Lung (tissue), 12 donors: ENCODE results near the gene CACNA1C. TPM values are rescaled to one million over a fixed set of nuclear protein-coding genes. Genes with fewer than 3 reads are reported as not detected.

ENCODE experiments used
- ATAC-seq: fragments of 200-7000 bp; cut with Tn5 transposase; one replicate; pipeline ENCODE4 v1.9.1; 2020; ENCODE audit warnings: moderate number of reproducible peaks; ENCODE audit not compliant: insufficient read depth, low FRiP score
- DNase-seq, 3 donors: peaks; one replicate each; pipeline ENCODE4 v3.0.0-alpha.2; 2013 to 2017
- H3K27ac ChIP-seq, 2 donors: one replicate each; pipeline ENCODE4 v1.5.1; 2013; ENCODE audit warnings: mild to moderate bottlenecking in 2 of 2, moderate library complexity in 2 of 2, control low read depth in 1 of 2, inconsistent platforms in 1 of 2, low read depth in 1 of 2, low read length in 1 of 2
- H3K27me3 ChIP-seq, 3 donors: one replicate each; pipeline ENCODE4 v1.5.1; 2013; ENCODE audit warnings: low read length in 2 of 3; ENCODE audit not compliant: control insufficient read depth in 3 of 3, insufficient read depth in 3 of 3
- H3K36me3 ChIP-seq, 4 donors: one replicate each; pipeline ENCODE4 v1.5.1; 2013; ENCODE audit warnings: low read length in 4 of 4, mild to moderate bottlenecking in 1 of 4, moderate library complexity in 1 of 4; ENCODE audit not compliant: control insufficient read depth in 4 of 4, insufficient read depth in 4 of 4
- H3K4me1 ChIP-seq, 5 donors: one replicate each; pipeline ENCODE4 v1.5.1; 2013; ENCODE audit warnings: low read length in 5 of 5, mild to moderate bottlenecking in 2 of 5, moderate library complexity in 1 of 5; ENCODE audit not compliant: control insufficient read depth in 5 of 5, insufficient read depth in 5 of 5
- H3K4me3 ChIP-seq: one replicate; pipeline ENCODE4 v1.5.1; 2013; ENCODE audit warnings: mild to moderate bottlenecking, control low read depth, moderate library complexity
- H3K9ac ChIP-seq, 2 donors: one replicate each; pipeline ENCODE4 v1.5.1; 2013; ENCODE audit warnings: low read length in 2 of 2, control low read depth in 1 of 2; ENCODE audit not compliant: insufficient read depth in 1 of 2
- H3K9me3 ChIP-seq, 4 donors: one replicate each; pipeline ENCODE4 v1.5.1; 2013; ENCODE audit warnings: low read length in 3 of 4, mild to moderate bottlenecking in 1 of 4, moderate library complexity in 1 of 4; ENCODE audit not compliant: control insufficient read depth in 4 of 4, insufficient read depth in 3 of 4
- CTCF ChIP-seq: IDR thresholded peaks from 2 replicates; pipeline ENCODE4 v1.5.1; 2012; ENCODE audit warnings: mild to moderate bottlenecking; ENCODE audit errors: control extremely low read depth, extremely low read depth
- WGBS, 2 donors: extraction: QIAGEN DNeasy Blood & Tissue Kit; methylation state at CpG; one replicate each; pipeline ENCODE4 v1.1.7; 2013; 5-methylcytosine and 5-hydroxymethylcytosine counted together
- polyA plus RNA-seq, 2 donors: library from polyadenylated mRNA; stranded (reverse); fragments of 200-250 nt; gene quantifications; one replicate each; pipeline ENCODE4 v1.2.1, GENCODE V29; 2013
- total RNA-seq, 2 donors: library from RNA; depleted of rRNA in 1 of 2; stranded (reverse); fragments of >200 nt in 1 of 2; gene quantifications; one replicate each; pipeline ENCODE4 v1.2.1, GENCODE V29; 2014 to 2021
- donor health status: control.
- donor health status: control.
- donor health status: Bipolar disorder and iron deficiency.
- donor health status: healthy.
- donor health status: DM: yes; HTN: yes; CAD: no.

The CACNA1C gene
- total and polyA plus RNA-seq, 4 donors, result 3.2 to 17.5 (median 7.5) TPM

GRCh38 chr12:2376908-2377657, 324.3 kb downstream of the CACNA1C start:
- H3K4me3 ChIP-seq, result no peak overlapping the region
- no peak overlapping the region for H3K27ac ChIP-seq
- H3K9ac ChIP-seq, result no peak overlapping the region
- WGBS, 2 donors, result 70 to 71% methylated on average over 20 of the region's 20 CpGs
- DNase-seq, result peak; percentile 83 to 88 (median 88)
- H3K36me3 ChIP-seq, result no peaks in the 10 kb centered on the region
- peaks cover 2 to 28% (median 9%) of the 10 kb centered on the region in 5 donors for H3K4me1 ChIP-seq
- ATAC-seq, result no peak
- H3K9me3 ChIP-seq, result peaks cover 0 to 3% (median 0%) of the 10 kb centered on the region in 4 donors
- H3K27me3 ChIP-seq, result no peaks in the 10 kb centered on the region
- TF ChIP-seq CTCF, result no peak

GRCh38 chr12:2378835-2379330, 326.1 kb downstream of the CACNA1C start:
- 56 to 61% methylated on average over 7 of the region's 7 CpGs for WGBS, 2 donors
- no peaks in the 10 kb centered on the region for H3K36me3 ChIP-seq
- no peak overlapping the region for H3K4me3 ChIP-seq
- DNase-seq (no peak), ATAC-seq (no peak)
- H3K4me1 ChIP-seq, result peaks cover 5 to 30% (median 11%) of the 10 kb centered on the region in 5 donors
- H3K27me3 ChIP-seq, result no peaks in the 10 kb centered on the region
- H3K27ac ChIP-seq, result peak overlapping the region in 1 of 2 donors; percentile 39
- no peak overlapping the region for H3K9ac ChIP-seq
- TF ChIP-seq CTCF, result no peak
- peaks cover 0 to 3% (median 0%) of the 10 kb centered on the region in 4 donors for H3K9me3 ChIP-seq

DNA sequence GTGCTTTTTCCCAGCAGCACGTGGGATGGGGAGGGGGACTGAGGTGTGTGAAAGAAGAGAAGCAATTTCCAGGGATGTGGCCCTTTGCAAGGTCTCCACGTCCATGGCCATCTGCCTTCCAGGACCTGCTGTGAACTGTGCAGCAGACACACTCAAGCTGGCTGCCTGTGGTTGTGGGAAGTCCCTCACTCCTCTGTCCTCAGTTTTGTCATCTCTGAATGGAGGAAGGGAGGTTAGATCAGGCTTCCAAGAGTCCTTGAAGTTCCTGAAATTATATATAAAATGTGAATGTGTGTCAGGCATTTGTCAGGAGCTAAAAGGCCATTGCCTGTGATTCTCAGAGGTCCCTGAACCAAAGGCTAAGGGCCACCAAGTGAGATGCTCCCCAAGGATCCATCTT, 328.2 kb downstream of the CACNA1C start:
- Histone ChIP-seq H3K27ac (peak overlapping the region in 1 of 2 donors; percentile 1), H3K9ac (no peak overlapping the region), H3K4me1 (peaks cover 2 to 25% (median 11%) of the 10 kb centered on the region in 5 donors), H3K36me3 (no peaks in the 10 kb centered on the region), H3K9me3 (no peaks in the 10 kb centered on the region), H3K27me3 (no peaks in the 10 kb centered on the region), H3K4me3 (no peak overlapping the region)
- WGBS, 2 donors, result 71 to 94% methylated on average over 2 of the region's 2 CpGs
- TF ChIP-seq CTCF, result no peak
- DNase-seq (no peak), ATAC-seq (no peak)
